ENCODE results near the gene TNFRSF19.

- TF ChIP-seq CREB5 (CRISPR knock-in tag; IDR thresholded peaks at IDR 0.05; ENCODE audit: low read depth) (no peak), ZFP3 (CRISPR knock-in tag; IDR thresholded peaks at IDR 0.05) (no peak), CSDC2 (CRISPR knock-in tag; IDR thresholded peaks at IDR 0.05) (no peak), PATZ1 (CRISPR knock-in tag; IDR thresholded peaks at IDR 0.05; ENCODE audit: borderline replicate concordance) (no peak), ZNF8 (CRISPR knock-in tag; IDR thresholded peaks at IDR 0.05) (no peak), PPARA (CRISPR knock-in tag; IDR thresholded peaks at IDR 0.05; ENCODE audit: borderline replicate concordance) (no peak)
These were observed 59.5 kb downstream of the TNFRSF19 start for GRCh38 chr13:23629566-23630272.
